Fibroblast of mammary gland (primary cell): ENCODE results near the gene TRIM59.

ENCODE experiments used
- DNase-seq: peaks from one replicate; pipeline ENCODE4 v3.0.0-alpha.2; 2010; ENCODE audit warnings: low read depth
- H3K4me3 ChIP-seq: 2 replicates; pipeline ENCODE4 v1.5.1; 2011; ENCODE audit warnings: low read depth, mild to moderate bottlenecking, low read length, moderate library complexity; ENCODE audit not compliant: control insufficient read depth
- TF ChIP-seq, protein P1 (sequence below): conservative IDR thresholded peaks from 2 replicates; pipeline ENCODE4 v1.5.1; 2011; ENCODE audit warnings: low read depth, low read length, inconsistent platforms; ENCODE audit not compliant: control insufficient read depth, insufficient read depth

Gene TRIM59

DNA sequence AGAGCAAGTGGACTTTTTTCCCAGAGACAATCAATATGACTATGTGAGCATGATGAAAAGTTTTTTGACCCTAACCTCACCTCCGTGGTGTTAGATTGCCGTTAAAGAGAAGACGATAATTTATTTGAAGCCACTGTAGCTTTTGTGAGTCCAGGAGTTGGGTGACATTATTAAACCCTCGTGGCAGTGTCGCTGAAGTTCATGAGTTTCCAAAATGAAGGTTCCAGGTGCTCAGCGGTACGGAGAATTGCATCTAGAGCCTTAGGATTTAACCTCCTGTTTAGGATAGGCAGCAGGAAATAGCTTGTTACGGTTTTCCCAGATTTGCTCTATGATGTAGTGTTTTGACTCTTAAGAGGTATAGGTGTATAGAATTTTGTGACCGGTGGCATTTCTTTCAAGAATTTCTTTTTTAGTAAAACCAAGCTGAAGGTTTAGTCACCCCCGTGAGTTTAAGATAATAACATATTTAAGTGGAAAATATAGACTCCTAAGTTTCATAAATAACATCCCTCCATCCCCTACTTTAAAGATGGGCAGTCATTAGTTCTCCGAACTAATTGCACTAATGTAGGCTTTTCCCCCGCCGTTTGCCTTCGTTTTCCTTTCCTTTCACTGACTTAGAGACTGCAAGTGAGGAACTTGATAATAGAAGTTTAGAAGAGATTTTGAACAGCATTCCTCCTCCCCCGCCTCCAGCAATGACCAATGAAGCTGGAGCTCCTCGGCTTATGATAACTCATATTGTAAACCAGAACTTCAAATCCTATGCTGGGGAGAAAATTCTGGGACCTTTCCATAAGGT is 48.1 kb downstream of the TRIM59 start:
- DNase-seq: peak; percentile 71

DNA sequence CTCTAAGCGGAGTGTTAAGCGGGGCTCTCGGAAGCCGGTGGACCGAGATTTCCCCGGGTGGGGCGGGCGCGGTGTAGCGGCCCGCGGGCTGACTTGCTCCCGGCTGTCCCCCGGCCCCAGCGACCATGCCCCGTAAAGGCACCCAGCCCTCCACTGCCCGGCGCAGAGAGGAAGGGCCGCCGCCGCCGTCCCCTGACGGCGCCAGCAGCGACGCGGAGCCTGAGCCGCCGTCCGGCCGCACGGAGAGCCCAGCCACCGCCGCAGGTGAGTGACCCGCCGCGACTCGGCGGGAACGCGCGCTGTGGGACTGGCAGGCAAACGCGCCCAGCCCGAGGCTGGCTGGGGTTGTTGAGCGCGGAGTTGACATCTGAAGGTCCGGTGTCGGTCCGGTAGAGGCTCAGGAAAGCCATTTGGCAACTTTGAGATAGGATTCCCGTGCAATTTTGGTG is 48.9 kb downstream of the TRIM59 start:
- peak overlapping the region; percentile 85 for H3K4me3 ChIP-seq
- TF ChIP-seq, protein P1, sequence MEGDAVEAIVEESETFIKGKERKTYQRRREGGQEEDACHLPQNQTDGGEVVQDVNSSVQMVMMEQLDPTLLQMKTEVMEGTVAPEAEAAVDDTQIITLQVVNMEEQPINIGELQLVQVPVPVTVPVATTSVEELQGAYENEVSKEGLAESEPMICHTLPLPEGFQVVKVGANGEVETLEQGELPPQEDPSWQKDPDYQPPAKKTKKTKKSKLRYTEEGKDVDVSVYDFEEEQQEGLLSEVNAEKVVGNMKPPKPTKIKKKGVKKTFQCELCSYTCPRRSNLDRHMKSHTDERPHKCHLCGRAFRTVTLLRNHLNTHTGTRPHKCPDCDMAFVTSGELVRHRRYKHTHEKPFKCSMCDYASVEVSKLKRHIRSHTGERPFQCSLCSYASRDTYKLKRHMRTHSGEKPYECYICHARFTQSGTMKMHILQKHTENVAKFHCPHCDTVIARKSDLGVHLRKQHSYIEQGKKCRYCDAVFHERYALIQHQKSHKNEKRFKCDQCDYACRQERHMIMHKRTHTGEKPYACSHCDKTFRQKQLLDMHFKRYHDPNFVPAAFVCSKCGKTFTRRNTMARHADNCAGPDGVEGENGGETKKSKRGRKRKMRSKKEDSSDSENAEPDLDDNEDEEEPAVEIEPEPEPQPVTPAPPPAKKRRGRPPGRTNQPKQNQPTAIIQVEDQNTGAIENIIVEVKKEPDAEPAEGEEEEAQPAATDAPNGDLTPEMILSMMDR: no peak
- no peak for DNase-seq

More for the DNA sequence above, 48.1 kb downstream of the TRIM59 start:
- TF ChIP-seq, protein P1: no peak
- peak overlapping the region; percentile 85 for H3K4me3 ChIP-seq

DNA sequence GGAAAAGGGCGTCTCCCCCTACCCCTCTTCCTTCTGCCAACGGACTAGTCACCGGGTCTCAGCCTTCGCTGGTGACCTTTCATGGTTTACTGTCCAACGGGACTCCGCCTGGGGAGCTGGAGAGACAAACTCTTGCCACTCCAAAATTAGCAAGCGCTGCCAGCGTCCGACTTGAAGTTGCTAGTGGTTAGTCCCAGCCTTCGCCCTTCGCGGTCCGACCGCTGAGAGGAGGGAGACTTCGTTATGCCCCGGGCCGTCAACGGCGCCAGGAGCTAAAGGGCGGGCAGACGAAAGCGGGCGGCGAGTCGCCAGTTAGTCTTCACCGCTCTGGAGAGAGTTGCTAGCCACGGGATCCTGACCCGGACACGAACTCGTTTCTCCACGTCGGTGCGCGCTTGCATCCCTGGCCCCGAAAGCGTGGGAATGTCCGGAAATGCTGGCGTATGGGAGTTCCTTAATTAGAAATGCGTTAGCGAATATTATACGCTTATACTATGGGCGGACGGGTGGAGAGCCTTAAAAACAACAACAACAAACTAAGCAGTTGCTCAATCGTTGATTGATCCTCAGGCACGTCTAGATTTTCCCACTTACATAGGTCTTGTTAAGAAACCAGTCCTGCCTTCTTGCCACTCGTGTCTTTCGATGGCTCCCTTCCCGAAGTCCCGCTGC is 49.4 kb downstream of the TRIM59 start:
- TF ChIP-seq, protein P1: no peak
- H3K4me3 ChIP-seq: peak overlapping the region; percentile 85
- DNase-seq: peak; percentile 52

DNA sequence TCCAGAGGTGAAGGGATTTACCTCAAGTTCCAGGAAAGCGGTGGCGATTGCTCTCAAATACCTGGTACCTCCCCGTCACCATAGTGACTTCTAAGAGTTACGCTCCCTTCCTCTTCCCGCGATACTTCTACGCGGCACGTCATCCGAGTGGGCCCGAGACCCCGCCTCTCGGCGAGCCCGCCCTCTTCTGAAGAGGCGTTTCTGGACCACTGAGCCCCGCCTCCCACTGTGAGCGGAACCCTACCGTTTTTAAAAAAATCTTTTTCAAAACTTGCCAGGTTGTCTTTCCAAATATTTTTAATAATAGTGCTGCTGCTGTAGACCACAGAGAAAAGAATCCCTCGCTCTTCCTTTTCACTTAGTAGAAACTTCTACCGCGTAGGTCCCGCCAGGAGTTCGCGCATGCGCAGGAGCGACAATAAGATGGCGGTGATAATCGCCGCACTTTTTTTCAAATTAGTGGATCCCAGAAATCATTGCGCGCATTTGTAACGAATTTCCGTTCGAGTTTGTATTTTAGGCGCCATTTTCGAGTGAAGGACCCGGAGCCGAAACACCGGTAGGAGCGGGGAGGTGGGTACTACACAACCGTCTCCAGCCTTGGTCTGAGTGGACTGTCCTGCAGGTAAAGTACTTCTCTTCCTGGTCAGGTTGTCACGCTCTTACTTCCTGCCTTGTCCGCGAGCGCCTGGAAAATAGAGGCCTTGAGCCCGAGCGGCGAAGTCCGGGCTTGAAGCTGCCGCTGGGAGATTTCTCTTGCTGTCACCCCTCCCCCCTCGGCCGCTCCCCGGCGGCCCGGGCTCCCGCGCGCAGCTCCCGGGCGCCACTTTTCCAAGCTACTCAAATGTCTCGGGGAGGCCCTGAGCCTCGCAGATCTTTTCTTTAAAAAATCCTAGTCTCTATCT is 50.2 kb downstream of the TRIM59 start, which contains the start of the genes IFT80 and SMC4:
IFT80 (minus strand) TSS at position 101 of the 905 bp plus-strand sequence. CDS start 14,625 bp downstream, outside the sequence.
SMC4 (plus strand) TSS at position 526 of the 905 bp plus-strand sequence. CDS start 1,177 bp downstream, outside the sequence.
- peak within 1 kb of the TSS; percentile 85 for H3K4me3 ChIP-seq
- TF ChIP-seq, protein P1: no peak
- peak; percentile 95 for DNase-seq

DNA sequence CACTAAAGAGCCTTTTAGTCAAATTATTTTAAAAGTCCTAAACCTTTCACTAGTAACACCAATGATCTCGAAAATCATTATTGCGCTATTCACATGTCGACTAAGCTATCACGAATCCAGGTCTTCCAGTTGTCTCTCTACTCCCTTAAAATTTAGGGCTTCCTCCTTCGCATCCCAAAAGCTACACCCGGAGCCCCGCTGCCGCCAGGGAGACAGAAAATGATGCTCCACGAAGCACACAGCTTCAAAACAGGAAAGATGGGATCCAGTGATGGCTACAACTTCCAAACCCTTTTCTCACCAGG is 50.8 kb downstream of the TRIM59 start:
- DNase-seq: no peak
- TF ChIP-seq, protein P1: no peak
- peak overlapping the region; percentile 85 for H3K4me3 ChIP-seq

DNA sequence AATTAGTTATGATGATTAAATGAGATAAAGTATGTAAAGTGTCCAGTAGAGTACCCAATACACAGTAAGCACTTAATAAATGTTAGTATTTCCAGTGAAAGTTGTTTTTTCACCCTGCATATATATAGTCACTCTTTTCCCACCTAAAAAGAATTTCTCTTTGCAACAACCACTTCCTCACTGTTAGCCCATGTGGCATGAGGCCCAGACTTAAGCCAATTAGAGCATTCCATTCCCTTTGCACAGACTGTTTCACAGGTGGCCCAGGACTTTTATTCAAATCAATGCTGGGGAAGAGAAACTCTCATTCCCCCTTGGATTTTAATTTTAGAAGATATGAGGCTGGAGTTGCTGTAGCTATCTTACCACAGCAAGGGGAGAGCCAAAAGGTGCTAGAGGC is 54.3 kb downstream of the TRIM59 start:
- TF ChIP-seq, protein P1: no peak
- peak; percentile 70 for DNase-seq
- no peak overlapping the region for H3K4me3 ChIP-seq
